Measurements from ENCODE around the gene PBRM1. TPM values are rescaled to one million over a fixed set of nuclear protein-coding genes. Genes with fewer than 3 reads are reported as not detected.

The PBRM1 gene
- total RNA-seq, 1 experiment from 2014 or later: 40.0 TPM

- no peak overlapping the region for H2AFZ ChIP-seq (ENCODE audit: low read depth, low read length, poor library complexity, severe bottlenecking)
- TF ChIP-seq SRF (IDR thresholded peaks at IDR 0.05; ENCODE audit: low read depth) (no peak), EZH2phosphoT487 (IDR thresholded peaks at IDR 0.05; ENCODE audit: borderline replicate concordance) (no peak), POLR2AphosphoS5 (IDR thresholded peaks at IDR 0.05; ENCODE audit: low read depth, low read length) (no peak; the same call in 1 of the 2 replicates), MAX (IDR thresholded peaks at IDR 0.05) (no peak), CEBPB (IDR thresholded peaks at IDR 0.05; ENCODE audit: low read depth) (no peak), RAD21 (IDR thresholded peaks at IDR 0.05; ENCODE audit: low read depth) (no peak), CTCF (IDR thresholded peaks at IDR 0.05 in 2 of 3, conservative IDR thresholded peaks at IDR 0.05 in 1 of 3; ENCODE audit: borderline replicate concordance in 1 of 3, insufficient read depth in 1 of 3, low read depth in 2 of 3, low read length in 2 of 3) (no peak), EZH2 (IDR thresholded peaks at IDR 0.05) (no peak), ZBTB33 (IDR thresholded peaks at IDR 0.05; ENCODE audit: extremely low read depth, insufficient replicate concordance, low read length) (no peak), ZFX (IDR thresholded peaks at IDR 0.05) (no peak)
- POLR2A ChIA-PET: interaction anchor here (1.8 kb wide), 1 partner anchor 10 kb away, joined by 4 read pairs; no protein-coding TSS in a partner anchor
- no peak for ATAC-seq
- no peaks in the 10 kb centered on the region for H3K27me3 ChIP-seq (ENCODE audit: insufficient read depth, low read length)
- H3K4me2 ChIP-seq (ENCODE audit: low read length): no peak overlapping the region
- H3K9me2 ChIP-seq (ENCODE audit: insufficient read depth): no peaks in the 10 kb centered on the region
- CTCF ChIA-PET: no interaction called here
- peaks cover 21% of the 10 kb centered on the region; the same call in 1 of the 2 replicates for H4K20me1 ChIP-seq (ENCODE audit: insufficient read depth)
- peaks cover 45 to 51% of the 10 kb centered on the region in 2 experiments for H3K36me3 ChIP-seq (ENCODE audit: control insufficient read depth in 1 of 2, insufficient read depth in 2 of 2, low read length in 2 of 2)
- H3K27ac ChIP-seq (ENCODE audit: low read depth, low read length): no peak overlapping the region
- H3K9ac ChIP-seq (ENCODE audit: low read length): no peak overlapping the region
- BruUV-seq (replicated peaks): no TSS peak
- RAD21 ChIA-PET (ENCODE audit: low non-redundant PET in 1 of 2, low total read pairs in 2 of 2, uncharacterized antibody in 2 of 2, unreplicated experiment in 2 of 2): no interaction called here
- DNase-seq (ENCODE audit: low read depth, low spot score): no peak
- peaks cover 25% of the 10 kb centered on the region for H3K79me2 ChIP-seq (ENCODE audit: insufficient read depth, low read length)
- H3K4me3 ChIP-seq (replicated peaks in 1 of 2; ENCODE audit: low read depth in 1 of 2, low read length in 2 of 2): no peak overlapping the region
- intact Hi-C loops (cut with micrococcal nuclease): no loop called here
- H3K9me3 ChIP-seq (ENCODE audit: control insufficient read depth in 1 of 2, insufficient read depth in 1 of 2, low read depth in 1 of 2, low read length in 2 of 2): no peaks in the 10 kb centered on the region
- H3K4me1 ChIP-seq (ENCODE audit: control insufficient read depth in 1 of 2, insufficient read depth in 2 of 2, low read length in 2 of 2): no peaks in the 10 kb centered on the region
Measured at GRCh38 chr3:52696830-52697631, 11.3 kb upstream of the PBRM1 start.

Data from HCT116 (cell line).